SK-N-MC (cell line): Measurements from ENCODE around the gene KCNH4.

Experiments
- EZH2 ChIP-seq: fragments of 200-600 bp; sonication (generic); IDR thresholded peaks from one replicate; pipeline ENCODE4 v1.6.1; 2017; ENCODE audit warnings: antibody characterized with exemption
- FOXP2 ChIP-seq: optimal IDR thresholded peaks from 2 replicates; pipeline ENCODE3; 2011; ENCODE audit warnings: mild to moderate bottlenecking, moderate library complexity; ENCODE audit not compliant: insufficient read depth; ENCODE audit errors: extremely low read length, control extremely low read depth
- POLR2AphosphoS5 ChIP-seq: IDR thresholded peaks from 2 replicates; pipeline ENCODE4 v1.6.1; 2012; ENCODE audit warnings: mild to moderate bottlenecking, low read depth, low read length, borderline replicate concordance

DNA sequence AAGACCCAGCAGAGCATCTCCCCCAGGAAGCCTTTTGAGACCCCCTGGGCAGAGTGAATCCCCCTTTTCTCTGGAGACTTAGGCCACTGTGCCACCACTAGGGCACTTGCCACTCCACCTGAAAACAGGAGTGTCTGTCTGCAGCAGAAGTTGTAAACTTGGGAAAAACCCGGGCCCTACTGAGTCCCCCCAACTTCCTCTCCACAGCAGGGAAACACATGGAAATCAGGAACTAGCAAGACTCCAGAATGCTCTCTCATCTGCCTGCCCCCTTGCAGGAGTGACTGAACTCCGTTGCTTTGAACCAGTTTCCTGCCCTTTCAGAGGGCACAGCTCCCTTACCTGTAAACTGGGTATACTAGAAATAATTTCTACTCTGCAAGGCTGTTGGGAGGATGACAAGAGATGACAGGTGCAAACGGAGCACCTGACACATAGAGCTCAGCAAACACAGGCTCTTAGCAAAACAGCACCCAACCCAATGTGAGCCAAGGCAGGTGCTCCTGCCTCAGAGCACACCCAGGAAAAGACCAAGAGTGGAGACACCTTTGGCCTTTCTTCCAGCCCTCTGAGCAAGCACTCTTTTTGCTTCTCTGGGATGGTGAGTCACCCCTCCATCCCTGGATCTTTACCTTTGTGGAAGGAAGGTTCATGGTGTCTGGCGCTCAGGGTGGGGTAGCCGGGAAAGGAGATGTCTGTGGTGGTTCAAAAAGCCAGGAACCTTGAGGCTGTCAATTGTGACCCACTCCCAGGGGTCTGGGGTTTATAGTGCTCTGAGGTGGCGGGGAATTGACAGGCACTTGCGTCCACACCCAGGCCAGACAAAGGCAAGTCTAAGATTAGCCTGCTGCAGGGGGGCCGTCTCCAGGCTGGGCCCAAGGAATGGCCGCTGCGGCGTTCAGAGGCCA is 4.0 kb upstream of the KCNH4 start, which contains the start of gene HCRT:
- TF ChIP-seq POLR2AphosphoS5 = no peak
- TF ChIP-seq EZH2 = no peak
- no peak for TF ChIP-seq FOXP2
